NCI-H128 (cell line): ENCODE results near the gene TRIM61.
"Not testable (repeated sequence)": the region's sequence is repeated elsewhere in the genome, so short reads cannot be mapped to it uniquely, and the experiment has no call there.

ENCODE experiments used
- DNase-seq: peaks from one replicate; lab custom pipeline; 2025; ENCODE audit not compliant: unreplicated experiment; lab: John Stamatoyannopoulos, UW

TRIM61 gene

GRCh38 chr4:164956766-164957643 lies 20.5 kb downstream of the TRIM61 start:
- no peak for DNase-seq

DNA sequence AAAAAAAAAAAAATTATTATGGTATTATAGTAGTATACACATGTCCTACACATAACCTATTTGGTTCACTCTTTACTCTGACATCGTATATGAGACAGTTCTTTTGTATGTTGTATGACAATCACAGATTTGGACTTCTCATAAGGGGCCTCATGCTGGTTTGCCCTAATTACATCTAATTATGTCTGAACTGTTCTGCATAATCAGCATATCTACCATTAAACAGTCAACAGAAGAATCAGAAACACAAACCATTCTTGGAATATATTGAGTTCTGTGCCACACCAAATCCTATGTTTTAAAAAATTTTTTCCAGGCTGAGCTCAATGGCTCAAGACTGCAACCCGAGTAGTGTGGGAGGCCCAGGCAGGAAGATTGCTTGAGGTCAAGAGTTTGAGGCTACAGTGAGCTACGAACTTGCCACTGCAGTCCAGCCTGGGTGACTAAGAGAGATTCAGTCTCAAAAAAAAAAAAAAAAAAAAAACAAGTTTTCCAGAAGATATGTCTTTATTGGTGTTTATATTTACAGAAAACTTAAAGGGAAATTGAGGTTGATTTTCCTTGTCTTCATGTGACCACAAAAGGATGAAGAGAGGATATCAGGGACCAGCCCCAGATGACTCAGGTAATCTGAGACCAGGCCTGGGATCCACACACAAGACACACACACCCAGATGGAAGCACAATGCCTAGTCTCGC lies 22.2 kb downstream of the TRIM61 start:
- no peak for DNase-seq

GRCh38 chr4:164952551-164952950 lies 24.9 kb downstream of the TRIM61 start:
- no peak for DNase-seq

DNA sequence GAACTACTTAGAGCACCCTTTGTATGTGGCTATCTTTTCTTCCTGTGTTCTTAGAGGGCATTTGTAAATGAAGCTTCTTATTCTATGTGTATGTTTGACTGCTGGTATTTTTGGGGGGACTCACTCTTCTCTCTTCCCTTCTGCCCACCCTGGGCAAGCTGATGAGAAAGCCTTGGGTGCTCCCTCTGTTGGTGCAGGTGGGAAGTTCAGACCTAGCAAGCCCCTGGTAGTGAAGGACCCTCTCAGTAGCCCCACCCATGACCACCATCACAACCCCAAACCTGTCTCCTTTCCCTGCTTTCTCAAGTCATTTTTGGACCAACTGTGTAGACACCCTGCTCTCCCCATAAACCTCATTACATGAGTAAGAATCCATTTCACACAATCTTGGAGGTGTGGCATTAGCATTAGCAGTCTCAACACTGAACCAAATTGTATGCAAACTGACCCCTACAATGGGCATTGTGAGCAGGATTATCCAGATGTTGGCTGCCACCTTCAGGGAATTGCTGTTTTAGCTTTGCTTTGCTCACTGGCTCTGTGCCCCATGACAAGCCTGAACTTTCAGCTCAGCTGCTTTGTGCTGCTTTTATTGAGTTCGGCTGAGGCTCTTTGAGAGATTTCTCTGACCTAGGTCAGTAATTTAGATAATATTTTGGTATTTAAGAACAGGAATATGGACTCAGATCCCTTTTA lies 27.9 kb downstream of the TRIM61 start:
- DNase-seq, result no peak

DNA sequence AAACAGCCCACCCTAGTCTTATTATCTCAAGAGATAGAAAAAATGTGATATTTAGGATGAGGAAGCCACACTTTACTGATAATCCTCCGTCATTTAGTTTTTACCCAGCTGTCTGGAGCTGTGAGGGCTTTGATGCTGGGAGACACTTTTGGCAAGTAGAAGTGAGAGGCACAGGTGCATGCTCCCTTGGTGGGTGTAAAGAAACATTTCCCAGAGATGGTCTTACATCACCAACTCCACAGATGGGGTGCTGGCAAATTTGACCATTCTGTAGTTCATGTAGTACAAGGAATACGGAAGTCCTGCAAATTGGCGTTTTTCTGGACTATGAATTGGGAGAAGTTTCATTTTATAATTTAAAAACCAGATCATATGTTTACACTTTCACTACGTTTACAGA lies 28.5 kb downstream of the TRIM61 start:
- DNase-seq, result no peak

- DNase-seq, result not testable (repeated sequence)
Measured at GRCh38 chr4:164948006-164948405, 29.5 kb downstream of the TRIM61 start.

DNA sequence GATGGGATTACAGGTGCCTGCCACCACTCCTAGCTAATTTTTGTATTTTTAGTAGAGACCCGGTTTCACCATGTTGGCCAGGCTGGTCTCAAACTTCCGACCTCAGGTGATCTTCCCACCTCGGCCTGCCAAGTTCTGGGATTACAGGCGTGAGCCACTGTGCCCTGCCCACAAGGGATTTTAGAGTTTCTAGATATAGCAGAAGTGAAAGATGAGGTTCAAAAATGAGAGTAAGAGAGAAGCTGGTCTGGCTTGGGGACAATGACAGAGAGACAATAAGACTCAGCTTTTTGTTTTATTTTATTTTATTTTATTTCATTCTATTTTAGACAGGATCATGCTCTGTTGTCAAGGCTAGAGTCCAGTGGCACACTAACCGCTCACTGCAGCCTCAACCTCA lies 30.6 kb downstream of the TRIM61 start:
- DNase-seq, result no peak

DNA sequence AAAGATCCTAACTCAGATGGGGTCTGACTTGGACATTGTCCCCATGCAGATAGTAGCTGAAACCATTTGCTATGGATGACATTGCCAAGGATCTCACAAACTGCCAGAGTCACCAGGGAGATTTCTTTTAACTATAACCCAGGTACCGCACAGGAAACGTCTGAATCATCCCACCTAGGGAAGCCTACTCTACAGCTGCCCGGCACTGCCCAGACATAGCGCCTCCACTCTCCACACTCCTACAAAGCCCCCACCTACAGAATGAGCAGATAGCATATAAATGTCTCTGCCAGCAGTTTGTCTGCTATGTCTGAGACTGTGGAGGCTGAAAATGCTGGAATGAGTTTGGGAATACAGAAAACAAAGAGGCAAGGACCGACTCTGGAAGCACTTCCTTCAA lies 32.3 kb downstream of the TRIM61 start:
- no peak for DNase-seq

DNA sequence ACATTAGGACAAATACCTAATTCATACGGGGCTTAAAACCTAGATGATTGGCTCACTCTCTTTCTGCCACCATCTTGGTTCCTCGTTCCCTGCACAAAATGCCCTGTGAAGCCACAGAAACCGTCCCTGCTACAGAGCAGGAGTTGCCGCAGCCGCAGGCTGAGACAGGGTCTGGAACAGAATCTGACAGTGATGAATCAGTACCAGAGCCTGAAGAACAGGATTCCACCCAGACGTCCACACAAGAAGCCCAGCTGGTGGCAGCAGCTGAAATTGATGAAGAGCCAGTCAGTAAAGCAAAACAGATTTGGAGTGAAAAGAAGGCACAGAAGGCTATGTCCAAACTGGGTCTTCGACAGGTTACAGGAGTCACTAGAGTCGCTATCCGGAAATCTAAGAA lies 34.3 kb downstream of the TRIM61 start:
- DNase-seq, result no peak

- no peak for DNase-seq
Measured at GRCh38 chr4:164937576-164938270, 39.7 kb downstream of the TRIM61 start.

- not testable (repeated sequence) for DNase-seq
Measured at GRCh38 chr4:164935865-164936606, 41.4 kb downstream of the TRIM61 start.

GRCh38 chr4:164935363-164935762 lies 42.1 kb downstream of the TRIM61 start:
- no peak for DNase-seq

- DNase-seq, result no peak
Measured at GRCh38 chr4:164933244-164933643, 44.2 kb downstream of the TRIM61 start.

DNA sequence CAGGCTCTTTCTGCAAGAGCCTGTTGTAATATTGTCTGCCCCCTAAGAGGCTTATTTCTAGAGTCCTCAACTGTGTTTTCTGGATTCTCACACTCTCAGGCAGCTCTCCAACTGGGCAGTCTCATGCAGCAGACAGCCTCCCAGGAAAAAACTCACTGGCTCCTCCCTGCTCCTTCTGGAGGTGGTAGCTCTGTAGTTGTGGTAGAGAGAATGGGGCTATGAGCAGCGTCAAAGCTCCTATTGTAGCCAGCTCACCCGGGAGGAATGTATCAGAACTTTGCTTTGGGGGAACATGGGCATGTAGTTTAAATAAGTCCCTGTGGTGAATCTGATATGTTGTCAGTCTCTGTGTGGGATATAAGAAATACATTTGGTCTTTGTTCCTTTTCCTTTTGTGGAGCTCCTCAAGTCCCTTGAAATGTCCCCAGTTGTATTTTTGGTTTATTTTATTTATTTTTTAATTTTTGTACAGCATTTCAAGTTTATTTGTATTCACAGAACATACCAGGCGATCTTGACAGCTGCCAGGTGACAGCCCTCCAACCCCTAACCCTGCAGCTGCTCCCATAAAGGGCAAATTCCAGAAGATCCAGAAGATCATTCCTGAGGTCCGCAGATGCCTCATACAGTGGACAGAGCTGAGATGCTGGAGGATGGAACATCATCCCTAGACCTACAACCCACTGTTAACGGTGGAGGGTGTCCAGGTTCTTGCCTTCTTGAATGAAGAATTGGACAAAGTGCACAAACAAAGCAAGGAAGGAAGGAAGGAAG lies 45.7 kb downstream of the TRIM61 start:
- no peak for DNase-seq

DNA sequence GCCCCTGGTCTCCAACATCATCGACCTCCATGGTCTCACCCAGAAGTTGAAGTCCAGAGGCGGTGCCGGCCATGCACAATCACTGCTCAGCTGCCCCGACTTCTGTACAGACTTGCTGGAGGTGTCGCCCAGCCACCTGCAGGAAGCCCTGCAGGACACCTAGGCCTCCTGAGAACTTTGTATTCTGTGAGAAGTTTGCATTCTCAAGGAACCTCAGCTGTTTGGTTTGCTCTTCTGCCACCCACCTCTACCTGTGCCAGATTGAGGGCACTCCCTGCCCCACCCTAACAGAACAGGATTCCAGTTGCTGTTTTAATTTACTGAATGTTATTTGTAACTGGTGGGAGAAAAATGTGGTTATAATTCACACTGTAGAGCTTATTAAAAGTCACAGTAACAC lies 46.8 kb downstream of the TRIM61 start:
- DNase-seq, result no peak

DNA sequence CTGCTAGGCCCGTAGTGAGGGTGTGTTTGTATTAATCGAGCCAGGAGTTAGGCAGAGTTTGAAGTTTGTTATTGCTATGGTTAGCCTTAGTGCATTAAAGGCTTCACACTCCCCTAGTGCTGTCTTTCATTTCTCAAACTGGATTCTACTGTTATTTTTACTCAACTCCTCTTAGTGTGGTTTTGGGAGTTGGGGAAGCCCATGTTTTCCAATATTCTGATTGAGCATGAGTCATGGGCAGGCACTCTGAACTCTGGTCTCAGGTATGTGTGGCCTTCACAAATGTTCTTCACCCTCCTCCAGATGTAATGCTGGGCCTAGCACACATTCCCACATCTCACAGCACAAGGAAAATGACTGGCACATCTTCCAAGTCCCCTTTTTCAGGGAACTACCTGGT lies 50.4 kb downstream of the TRIM61 start:
- not testable (repeated sequence) for DNase-seq

GRCh38 chr4:164926301-164926700 lies 51.2 kb downstream of the TRIM61 start:
- DNase-seq, result no peak

DNA sequence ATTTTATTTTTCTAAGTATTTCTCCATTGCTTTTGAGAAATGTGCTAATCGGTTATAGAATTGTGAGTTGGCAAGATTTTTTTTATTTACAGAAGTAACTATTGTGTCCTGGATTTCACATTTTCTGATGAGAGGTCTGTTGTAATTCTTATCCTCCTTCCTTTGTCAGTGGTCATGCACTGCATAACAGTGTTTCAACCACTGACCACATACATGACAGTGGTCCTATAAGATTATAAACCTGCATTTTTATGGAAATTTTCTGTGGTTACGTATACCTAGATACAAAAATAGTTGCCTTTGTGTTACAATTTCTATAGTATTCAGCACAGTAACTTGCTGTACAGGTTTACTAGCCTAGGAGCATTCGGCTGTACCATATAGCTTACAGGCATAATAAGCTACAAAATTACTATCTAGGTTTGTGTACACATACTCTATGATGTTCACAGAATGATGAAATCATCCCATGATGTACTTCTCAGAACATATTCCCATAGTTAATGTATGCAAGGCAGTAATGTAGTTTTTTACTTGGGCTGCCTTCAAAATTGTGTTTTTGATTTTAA lies 52.7 kb downstream of the TRIM61 start:
- DNase-seq, result no peak

- no peak for DNase-seq
Measured at GRCh38 chr4:164918956-164919355, 58.5 kb downstream of the TRIM61 start.
